Measurements from ENCODE around the gene SLC35F3. TPM values are rescaled to one million over a fixed set of nuclear protein-coding genes. Genes with fewer than 3 reads are reported as not detected.
"Not testable (repeated sequence)": the region's sequence is repeated elsewhere in the genome, so short reads cannot be mapped to it uniquely, and the experiment has no call there.

The SLC35F3 gene
- total RNA-seq, 1 donor from 2014 or later: 0.25 TPM

- DNase-seq (ENCODE audit: low spot score in 2 of 2, unreplicated experiment in 2 of 2): no peak
- H3K27ac Mint-ChIP-seq: no peak overlapping the region
- H3K36me3 Mint-ChIP-seq: no peaks in the 10 kb centered on the region
- no peak overlapping the region for H3K4me3 Mint-ChIP-seq
- no peaks in the 10 kb centered on the region for H3K9me3 Mint-ChIP-seq
- H3K27me3 Mint-ChIP-seq (ENCODE audit: low read depth): peaks cover 68% of the 10 kb centered on the region
- H3K4me1 Mint-ChIP-seq: no peaks in the 10 kb centered on the region
- no peak for TF ChIP-seq CTCF (IDR thresholded peaks at IDR 0.05; ENCODE audit: unreplicated experiment)
Measured at GRCh38 chr1:234111458-234112142, 207.1 kb downstream of the SLC35F3 start.

GRCh38 chr1:234114648-234115307, 210.3 kb downstream of the SLC35F3 start:
- Mint-ChIP-seq H3K9me3 (no peaks in the 10 kb centered on the region), H3K27ac (no peak overlapping the region), H3K27me3 (ENCODE audit: low read depth) (peaks cover 55% of the 10 kb centered on the region), H3K36me3 (no peaks in the 10 kb centered on the region), H3K4me3 (no peak overlapping the region), H3K4me1 (no peaks in the 10 kb centered on the region)
- DNase-seq (ENCODE audit: low spot score in 2 of 2, unreplicated experiment in 2 of 2): no peak
- TF ChIP-seq CTCF (IDR thresholded peaks at IDR 0.05; ENCODE audit: unreplicated experiment): peak; percentile 51

GRCh38 chr1:234118911-234119310, 214.4 kb downstream of the SLC35F3 start:
- Mint-ChIP-seq H3K27me3 (ENCODE audit: low read depth) (peaks cover 41% of the 10 kb centered on the region), H3K36me3 (no peaks in the 10 kb centered on the region), H3K27ac (no peak overlapping the region), H3K4me1 (no peaks in the 10 kb centered on the region), H3K4me3 (no peak overlapping the region), H3K9me3 (no peaks in the 10 kb centered on the region)
- no peak for DNase-seq (ENCODE audit: low spot score in 2 of 2, unreplicated experiment in 2 of 2)
- TF ChIP-seq CTCF (IDR thresholded peaks at IDR 0.05; ENCODE audit: unreplicated experiment): no peak

GRCh38 chr1:234119431-234119830, 215.0 kb downstream of the SLC35F3 start:
- no peaks in the 10 kb centered on the region for H3K9me3 Mint-ChIP-seq
- no peaks in the 10 kb centered on the region for H3K4me1 Mint-ChIP-seq
- no peak for TF ChIP-seq CTCF (IDR thresholded peaks at IDR 0.05; ENCODE audit: unreplicated experiment)
- peaks cover 40% of the 10 kb centered on the region for H3K27me3 Mint-ChIP-seq (ENCODE audit: low read depth)
- H3K36me3 Mint-ChIP-seq: no peaks in the 10 kb centered on the region
- no peak overlapping the region for H3K4me3 Mint-ChIP-seq
- no peak for DNase-seq (ENCODE audit: low spot score in 2 of 2, unreplicated experiment in 2 of 2)
- H3K27ac Mint-ChIP-seq: no peak overlapping the region

GRCh38 chr1:234120327-234120944, 216.0 kb downstream of the SLC35F3 start:
- no peak for DNase-seq (ENCODE audit: low spot score in 2 of 2, unreplicated experiment in 2 of 2)
- Mint-ChIP-seq H3K36me3 (no peaks in the 10 kb centered on the region), H3K4me1 (no peaks in the 10 kb centered on the region), H3K27me3 (ENCODE audit: low read depth) (peaks cover 31% of the 10 kb centered on the region), H3K27ac (no peak overlapping the region), H3K9me3 (no peaks in the 10 kb centered on the region), H3K4me3 (no peak overlapping the region)
- TF ChIP-seq CTCF (IDR thresholded peaks at IDR 0.05; ENCODE audit: unreplicated experiment): no peak

- peaks cover 23% of the 10 kb centered on the region for H3K27me3 Mint-ChIP-seq (ENCODE audit: low read depth)
- H3K4me3 Mint-ChIP-seq; H3K27ac Mint-ChIP-seq; DNase-seq (ENCODE audit: low spot score in 2 of 2, unreplicated experiment in 2 of 2); H3K9me3 Mint-ChIP-seq; H3K36me3 Mint-ChIP-seq; H3K4me1 Mint-ChIP-seq: not testable (repeated sequence)
Measured at GRCh38 chr1:234121659-234122058, 217.2 kb downstream of the SLC35F3 start.

- not testable (repeated sequence) for H3K27ac Mint-ChIP-seq, H3K9me3 Mint-ChIP-seq
Measured at GRCh38 chr1:234122571-234122970, 218.1 kb downstream of the SLC35F3 start.

More at GRCh38 chr1:234122571-234122970, 218.1 kb downstream of the SLC35F3 start:
- not testable (repeated sequence) for DNase-seq (ENCODE audit: low spot score in 2 of 2, unreplicated experiment in 2 of 2); H3K4me1 Mint-ChIP-seq; H3K36me3 Mint-ChIP-seq; H3K4me3 Mint-ChIP-seq
- peaks cover 23% of the 10 kb centered on the region for H3K27me3 Mint-ChIP-seq (ENCODE audit: low read depth)
